GM23248 (cell line): Measurements from ENCODE around the gene IGFN1. TPM values are rescaled to one million over a fixed set of nuclear protein-coding genes. Genes with fewer than 3 reads are reported as not detected.

Experiments
- DNase-seq: peaks from one replicate; pipeline ENCODE4 v3.0.0-alpha.2; 2015
- H2AFZ ChIP-seq: fragments of 200-600 bp; sonication (generic); 2 replicates; pipeline ENCODE4 v1.6.1; 2016; ENCODE audit warnings: antibody characterized with exemption
- H3F3A ChIP-seq: fragments of 200-600 bp; sonication (generic); 2 replicates; pipeline ENCODE4 v1.6.1; 2016; ENCODE audit warnings: mild to moderate bottlenecking, antibody characterized with exemption, mixed run types; ENCODE audit not compliant: insufficient read depth
- H3K27ac ChIP-seq: fragments of 200-600 bp; sonication (generic); 2 replicates; pipeline ENCODE4 v1.5.1; 2016; ENCODE audit warnings: mild to moderate bottlenecking
- H3K27me3 ChIP-seq: fragments of 200-600 bp; sonication (generic); replicated peaks from 2 replicates; pipeline ENCODE4 v1.6.1; 2016; ENCODE audit warnings: mild to moderate bottlenecking; ENCODE audit not compliant: insufficient read depth
- H3K36me3 ChIP-seq: fragments of 200-600 bp; sonication (generic); 2 replicates; pipeline ENCODE4 v1.6.1; 2016; ENCODE audit warnings: low read depth, mild to moderate bottlenecking
- H3K4me1 ChIP-seq: fragments of 200-600 bp; sonication (generic); 2 replicates; pipeline ENCODE4 v1.6.1; 2016; ENCODE audit warnings: mild to moderate bottlenecking; ENCODE audit not compliant: insufficient read depth
- H3K4me2 ChIP-seq: fragments of 200-600 bp; sonication (generic); one replicate; pipeline ENCODE4 v1.6.1; 2016; ENCODE audit warnings: mild to moderate bottlenecking; ENCODE audit not compliant: unreplicated experiment
- H3K4me3 ChIP-seq: fragments of 200-600 bp; sonication (generic); 2 replicates; pipeline ENCODE4 v1.5.1; 2016; ENCODE audit warnings: mild to moderate bottlenecking
- H3K79me2 ChIP-seq: fragments of 200-600 bp; sonication (generic); 2 replicates; pipeline ENCODE4 v1.6.1; 2016; ENCODE audit warnings: mild to moderate bottlenecking; ENCODE audit not compliant: insufficient read depth
- H3K9ac ChIP-seq: fragments of 200-600 bp; sonication (generic); 2 replicates; pipeline ENCODE4 v1.6.1; 2016; ENCODE audit warnings: mild to moderate bottlenecking
- H3K9me2 ChIP-seq: fragments of 200-600 bp; sonication (generic); 2 replicates; pipeline ENCODE4 v1.6.1; 2016; ENCODE audit warnings: mixed run types, mild to moderate bottlenecking, moderate library complexity; ENCODE audit not compliant: insufficient read depth
- H3K9me3 ChIP-seq: fragments of 200-600 bp; sonication (generic); one replicate; pipeline ENCODE4 v1.6.1; 2017; ENCODE audit warnings: low read depth
- H4K20me1 ChIP-seq: fragments of 200-600 bp; sonication (generic); 2 replicates; pipeline ENCODE4 v1.6.0; 2016; ENCODE audit not compliant: insufficient read depth
- EZH2 ChIP-seq: fragments of 200-600 bp; sonication (generic); IDR thresholded peaks from 2 replicates; pipeline ENCODE4 v1.6.1; 2018; ENCODE audit warnings: antibody characterized with exemption, mild to moderate bottlenecking; ENCODE audit not compliant: insufficient read depth, poor library complexity, severe bottlenecking
- EZH2phosphoT487 ChIP-seq: fragments of 200-600 bp; sonication (generic); IDR thresholded peaks from 2 replicates; pipeline ENCODE4 v1.6.1; 2018; ENCODE audit warnings: antibody characterized with exemption, moderate library complexity, mild to moderate bottlenecking, low read depth; ENCODE audit not compliant: insufficient read depth
- WGBS, 2 experiments: methylation state at CpG; one replicate each; pipeline ENCODE4 v1.1.6; 2015 to 2017; ENCODE audit warnings: low lambda C conversion rate in 2 of 2, low coverage in 1 of 2; ENCODE audit errors: missing lambda C conversion rate in 2 of 2; 5-methylcytosine and 5-hydroxymethylcytosine counted together
- in situ Hi-C: fragments of 300-500 bp; cut with MboI; formaldehyde crosslinking; loops from 2 replicates; pipeline ENCODE4 v1.15.0; 2020
- polyA plus RNA-seq: library from polyadenylated mRNA; unstranded; fragments of >200 nt; fragmentation: Nextera tagmentation; extraction: Ambion mirVana; gene quantifications from 2 replicates; pipeline ENCODE4 v1.2.1, GENCODE V29; 2016
- total RNA-seq: library from RNA; depleted of rRNA; stranded (reverse); fragments of >200 nt; shearing (Covaris generic); gene quantifications from 2 replicates; pipeline ENCODE4 v1.2.3, GENCODE V29; 2014

IGFN1 gene
- total and polyA plus RNA-seq, 2 experiments from 2014 or later: not detected

DNA sequence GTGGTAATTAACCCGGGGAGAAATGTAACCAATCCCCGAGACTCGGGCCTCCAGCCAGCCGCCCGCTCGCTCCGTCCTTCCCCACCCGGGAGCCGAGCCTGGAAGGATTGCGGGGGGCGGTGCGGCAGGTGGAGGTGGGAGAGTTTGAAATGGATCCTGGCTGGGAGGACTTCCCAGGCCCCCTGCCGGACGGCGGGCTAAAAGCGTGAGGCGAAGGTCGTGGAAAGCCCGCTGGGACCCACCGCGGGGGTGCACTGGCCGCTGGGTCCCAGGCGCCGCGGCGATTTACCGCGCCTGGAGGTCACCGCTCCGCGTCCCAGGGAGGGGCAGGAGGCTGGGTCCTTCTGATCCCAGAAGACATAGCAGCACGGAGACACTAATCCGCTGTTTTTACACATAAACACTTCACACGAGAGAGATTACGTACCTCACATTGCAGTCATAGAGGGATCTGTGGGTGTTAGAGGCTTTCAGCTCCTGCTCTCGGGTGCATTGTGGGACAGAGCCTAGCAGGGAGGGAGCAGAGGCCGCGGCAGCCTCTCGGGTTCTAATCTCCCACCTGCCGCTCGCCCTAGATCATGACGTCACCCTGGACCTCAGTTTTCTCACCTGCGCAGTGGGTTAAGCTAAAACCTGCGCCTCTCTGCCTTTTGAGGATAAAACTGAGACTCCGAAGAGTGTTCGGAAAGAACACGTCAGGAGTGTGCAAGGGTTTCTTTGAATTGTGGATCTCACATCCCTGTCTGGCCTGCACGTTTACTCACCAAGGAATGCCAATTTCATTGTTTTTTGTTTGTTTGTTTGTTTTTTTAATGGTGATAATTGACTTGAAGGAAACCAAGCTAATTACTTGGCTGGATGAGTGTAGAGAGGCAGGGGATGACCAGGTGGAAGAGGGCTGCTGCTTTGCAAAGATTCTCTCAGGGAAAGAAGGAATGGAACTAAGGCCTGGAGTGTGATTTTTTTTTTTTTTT is 19.3 kb upstream of the IGFN1 start:
- in situ Hi-C loops: no loop called here
- H3K9me2 ChIP-seq: no peaks in the 10 kb centered on the region
- peak; percentile 80 for DNase-seq

DNA sequence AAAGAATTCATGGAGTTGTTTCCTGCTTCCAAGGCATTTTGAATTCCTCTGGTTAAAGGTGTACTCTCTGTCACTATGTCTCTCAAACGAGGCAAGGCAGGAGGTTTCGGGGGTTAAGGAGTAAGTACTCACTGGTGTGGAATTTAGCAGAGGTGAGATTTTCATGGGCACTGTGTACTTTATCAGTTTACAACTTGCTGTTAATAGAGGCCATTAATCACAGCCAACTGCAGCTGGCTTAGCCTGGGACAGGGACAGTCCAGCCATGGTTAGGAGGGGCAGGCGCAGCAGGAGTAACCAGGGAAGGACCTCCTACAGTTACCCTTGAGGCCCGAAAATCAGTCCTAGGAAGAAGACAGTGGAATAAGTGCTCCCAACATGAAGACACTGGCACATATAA is 18.3 kb upstream of the IGFN1 start:
- Histone ChIP-seq H3K4me1 (peaks cover 8% of the 10 kb centered on the region), H3K27ac (no peak overlapping the region), H3F3A (peaks cover 12% of the 10 kb centered on the region; the same call in 1 of the 2 replicates), H3K4me2 (no peak overlapping the region), H3K9ac (no peak overlapping the region), H3K79me2 (no peaks in the 10 kb centered on the region), H3K27me3 (no peaks in the 10 kb centered on the region), H2AFZ (no peak overlapping the region), H3K36me3 (no peaks in the 10 kb centered on the region), H4K20me1 (no peaks in the 10 kb centered on the region), H3K9me2 (no peaks in the 10 kb centered on the region), H3K9me3 (no peaks in the 10 kb centered on the region), H3K4me3 (no peak overlapping the region)
- TF ChIP-seq EZH2phosphoT487 (no peak), EZH2 (no peak)
- WGBS, 2 experiments: 93 to 94% methylated on average over 4 of the region's 4 CpGs
- no peak for DNase-seq
- in situ Hi-C loops: no loop called here

More for the DNA sequence above, 19.3 kb upstream of the IGFN1 start:
- Histone ChIP-seq H3K4me3 (peak overlapping the region; percentile 87), H3F3A (peaks cover 12% of the 10 kb centered on the region; the same call in 1 of the 2 replicates), H2AFZ (peak overlapping the region; percentile 96), H3K4me1 (peaks cover 4% of the 10 kb centered on the region; the same call in 1 of the 2 replicates), H3K27ac (peak overlapping the region; percentile 70), H3K9me3 (no peaks in the 10 kb centered on the region), H3K79me2 (no peaks in the 10 kb centered on the region), H3K27me3 (no peaks in the 10 kb centered on the region), H3K9ac (peak overlapping the region; percentile 89), H3K4me2 (peak overlapping the region; percentile 94), H4K20me1 (no peaks in the 10 kb centered on the region), H3K36me3 (no peaks in the 10 kb centered on the region)
- 14 to 16% methylated on average over 47 to 48 of the region's 48 CpGs for WGBS, 2 experiments
- TF ChIP-seq EZH2 (no peak), EZH2phosphoT487 (no peak)

DNA sequence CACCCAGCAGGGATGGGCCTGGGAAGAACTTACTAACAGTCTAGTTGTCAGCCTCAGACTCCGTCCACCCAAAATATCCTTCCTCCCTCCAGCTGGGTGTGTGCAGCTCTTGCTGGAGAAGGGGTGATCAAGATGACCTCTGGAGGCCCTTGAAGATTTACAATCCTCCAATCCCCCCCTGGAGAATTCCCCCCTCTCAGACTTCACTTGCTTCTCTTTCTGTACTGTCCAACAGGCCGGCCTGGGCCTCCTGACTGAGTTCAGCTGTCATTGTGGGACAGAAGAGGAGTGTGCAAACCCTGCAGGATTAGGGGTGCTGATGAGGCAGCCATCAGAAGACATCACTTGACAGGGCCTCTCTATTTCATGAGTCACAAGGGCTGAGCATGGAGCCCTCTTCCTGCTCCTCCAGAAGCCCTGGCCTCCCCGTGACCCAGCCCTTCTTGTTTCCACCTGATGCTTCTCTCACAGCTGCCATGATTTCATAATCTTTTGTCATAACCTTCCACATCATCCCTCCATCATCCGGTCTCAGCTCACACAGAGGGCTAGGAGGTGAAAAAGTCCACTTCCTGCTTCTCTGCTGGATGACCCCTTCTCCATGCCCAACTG is 17.5 kb upstream of the IGFN1 start:
- DNase-seq: peak; percentile 57
- Histone ChIP-seq H2AFZ (no peak overlapping the region), H4K20me1 (no peaks in the 10 kb centered on the region), H3K4me3 (no peak overlapping the region), H3K27me3 (no peaks in the 10 kb centered on the region), H3K27ac (no peak overlapping the region), H3K36me3 (no peaks in the 10 kb centered on the region), H3K9ac (no peak overlapping the region), H3K4me2 (no peak overlapping the region), H3K79me2 (no peaks in the 10 kb centered on the region), H3K4me1 (peaks cover 8% of the 10 kb centered on the region), H3F3A (peaks cover 12% of the 10 kb centered on the region; the same call in 1 of the 2 replicates), H3K9me2 (no peaks in the 10 kb centered on the region), H3K9me3 (no peaks in the 10 kb centered on the region)
- TF ChIP-seq EZH2 (no peak), EZH2phosphoT487 (no peak)
- WGBS, 2 experiments: 68 to 72% methylated on average over 4 of the region's 4 CpGs
- in situ Hi-C loops: no loop called here

DNA sequence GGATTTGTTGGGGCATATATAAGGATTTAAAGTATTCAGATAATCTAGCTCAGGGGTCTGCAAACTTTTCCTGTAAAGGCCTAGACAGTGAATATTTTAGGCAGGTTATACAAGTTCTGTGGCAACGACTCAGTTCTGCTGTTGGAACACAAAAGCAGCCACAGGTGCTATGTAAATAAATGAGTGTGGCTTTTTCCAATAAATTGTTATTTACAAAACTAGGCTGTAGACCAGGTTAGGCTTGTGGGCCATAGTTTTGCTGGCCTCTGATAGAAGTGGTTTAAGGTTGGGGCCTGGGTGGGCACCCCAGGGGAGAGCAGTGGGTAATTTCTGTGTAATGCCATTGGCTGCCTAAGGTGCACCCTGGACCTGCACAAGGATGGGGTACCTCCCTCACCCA is 16.9 kb upstream of the IGFN1 start:
- H3K9ac ChIP-seq: no peak overlapping the region
- TF ChIP-seq EZH2 (no peak), EZH2phosphoT487 (no peak)
- H3K36me3 ChIP-seq: no peaks in the 10 kb centered on the region
- H3K9me2 ChIP-seq: no peaks in the 10 kb centered on the region
- H3K4me2 ChIP-seq: no peak overlapping the region
- H3K9me3 ChIP-seq: no peaks in the 10 kb centered on the region
- no peaks in the 10 kb centered on the region for H3K79me2 ChIP-seq
- no peak for DNase-seq
- no peak overlapping the region for H2AFZ ChIP-seq
- H4K20me1 ChIP-seq: no peaks in the 10 kb centered on the region
- no peak overlapping the region for H3K4me3 ChIP-seq
- H3K27ac ChIP-seq: no peak overlapping the region
- H3K27me3 ChIP-seq: no peaks in the 10 kb centered on the region
- H3F3A ChIP-seq: peaks cover 12% of the 10 kb centered on the region; the same call in 1 of the 2 replicates
- WGBS, 2 experiments: 95 to 97% methylated on average over 1 of the region's 1 CpG
- H3K4me1 ChIP-seq: peaks cover 8% of the 10 kb centered on the region
- in situ Hi-C loops: no loop called here
